IPS-NIHi7 (cell line): ENCODE results near the gene SPRN.
A peak's percentile ranks its signal among the peaks of the same experiment; 100 is the strongest.
"Not testable (repeated sequence)": the region's sequence is repeated elsewhere in the genome, so short reads cannot be mapped to it uniquely, and the experiment has no call there.

Source experiments
- DNase-seq: peaks from one replicate; pipeline ENCODE4 v3.0.0; 2012; ENCODE audit warnings: mixed read lengths; ENCODE audit errors: extremely low spot score

SPRN gene

GRCh38 chr10:133424601-133425000, at the start of gene SPRN:
Gene SPRN (minus strand): TSS chr10:133424625. CDS start chr10:133423681, 944 bp downstream.
- not testable (repeated sequence) for DNase-seq

- no peak for DNase-seq
Measured at GRCh38 chr10:133474027-133474426, 49.6 kb upstream of the SPRN start.

- DNase-seq = no peak
Measured at GRCh38 chr10:133473270-133473669, 48.8 kb upstream of the SPRN start.

GRCh38 chr10:133471300-133472109, 47.1 kb upstream of the SPRN start:
- peak; percentile 6 for DNase-seq

GRCh38 chr10:133469205-133469604, 44.8 kb upstream of the SPRN start:
- not testable (repeated sequence) for DNase-seq

- DNase-seq = peak; percentile 5
Measured at GRCh38 chr10:133467286-133467911, 43.0 kb upstream of the SPRN start.

- DNase-seq = peak; percentile 3
Measured at GRCh38 chr10:133466683-133467275, 42.4 kb upstream of the SPRN start.

GRCh38 chr10:133465950-133466474, 41.6 kb upstream of the SPRN start:
- DNase-seq = no peak

- DNase-seq = no peak
Measured at GRCh38 chr10:133465191-133465949, 40.9 kb upstream of the SPRN start.

GRCh38 chr10:133464582-133465031, 40.2 kb upstream of the SPRN start:
- DNase-seq = no peak

GRCh38 chr10:133462512-133463305, 38.3 kb upstream of the SPRN start:
- DNase-seq = no peak

- DNase-seq = no peak
Measured at GRCh38 chr10:133461841-133462240, 37.4 kb upstream of the SPRN start.

GRCh38 chr10:133461027-133461426, 36.6 kb upstream of the SPRN start:
- DNase-seq = no peak

GRCh38 chr10:133460208-133460769, 35.9 kb upstream of the SPRN start:
- DNase-seq = no peak

- no peak for DNase-seq
Measured at GRCh38 chr10:133459454-133460207, 35.2 kb upstream of the SPRN start.

GRCh38 chr10:133458710-133459453, 34.5 kb upstream of the SPRN start:
- no peak for DNase-seq

- no peak for DNase-seq
Measured at GRCh38 chr10:133458021-133458709, 33.7 kb upstream of the SPRN start.

GRCh38 chr10:133457100-133457841, 32.8 kb upstream of the SPRN start:
- DNase-seq = no peak
